Heart left ventricle (tissue), 13 donors: ENCODE measurements around the gene LYPLA2.
A peak's percentile ranks its signal among the peaks of the same experiment; 100 is the strongest.

Source experiments
- POLR2A ChIP-seq, 2 donors: fragments of 450-650 bp; IDR thresholded peaks; one replicate each; pipeline ENCODE4 v1.6.1; 2017; ENCODE audit warnings: antibody characterized with exemption in 2 of 2, mild to moderate bottlenecking in 2 of 2, moderate library complexity in 2 of 2
- TF ChIP-seq, protein P1 (sequence below), 12 donors: fragments of 200-600 bp; sonication (generic) in 4 of 12; IDR thresholded peaks; one replicate each; pipeline versions ENCODE4 v1.5.0 to v1.8.0; 2018 to 2022; ENCODE audit warnings: antibody characterized with exemption in 12 of 12, mild to moderate bottlenecking in 5 of 12
- donor health status: ischemic (EF 13 %, LVEDD 7.1; RV severe dilation, severe dysfunction).
- donor health status: DM: no; HTN: yes; CAD: no.
- donor health status: DM: no; HTN: no; CAD: no.
- donor health status: ischemic (EF 25% LVEDD 6.9; RV normal size, moderate dysfunction).
- donor health status: ischemic (EF 25% LVEDD 5.7; RV mildly dilated, moderate dysfunction).
- donor health status: ischemic (EF 35%, LVEDD 5.7; RV mildly dilated, moderate dysfunction).
- donor health status: nonischemic (EF 11% LVEDD 7.7; RV severe dilation, severe dysfunction).
- donor health status: DM: yes; HTN: yes; CAD: no.
- donor health status: PGD.
- donor health status: ischemic (EF 29% LVEDD 5.4; RV normal size, mild dysfunction).
- donor health status: nonischemic (EF 23%, LVEDD 6.1; RV moderate dilation, normal function).

DNA sequence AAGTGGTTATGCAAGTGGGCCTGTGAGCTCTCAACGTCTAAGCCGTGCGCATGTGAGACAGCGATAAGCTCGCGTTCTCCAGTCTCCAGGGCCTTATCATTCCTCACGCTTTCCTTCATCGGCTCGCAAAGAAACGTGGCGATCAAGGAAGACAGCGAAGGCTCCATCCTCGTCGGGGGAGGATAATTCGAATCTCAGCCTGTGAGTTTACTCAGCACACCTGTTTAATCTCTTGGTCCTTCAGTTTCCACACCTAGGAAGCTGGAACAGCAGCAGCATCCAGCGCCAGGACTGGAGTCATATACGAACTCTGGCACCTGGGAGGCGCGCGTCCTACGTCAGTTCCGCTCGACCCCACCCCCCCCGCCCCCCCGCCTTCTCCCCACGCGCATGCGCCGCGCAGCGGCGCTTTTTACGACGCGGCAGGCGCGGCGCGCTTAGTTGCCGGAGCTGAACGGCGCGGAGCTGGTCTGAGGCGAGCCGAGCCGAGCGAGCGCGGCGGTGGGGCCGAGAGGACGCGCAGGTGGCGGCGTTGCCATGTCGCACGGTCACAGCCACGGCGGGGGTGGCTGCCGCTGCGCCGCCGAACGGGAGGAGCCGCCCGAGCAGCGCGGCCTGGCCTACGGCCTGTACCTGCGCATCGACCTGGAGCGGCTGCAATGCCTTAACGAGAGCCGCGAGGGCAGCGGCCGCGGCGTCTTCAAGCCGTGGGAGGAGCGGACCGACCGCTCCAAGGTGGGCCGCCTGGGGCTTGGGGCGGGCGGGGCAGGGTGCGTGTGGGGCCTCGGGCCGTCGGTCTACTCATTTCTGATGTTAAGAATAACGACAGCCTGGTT lies 12.7 kb upstream of the LYPLA2 start, which contains the start of gene PITHD1:
- TF ChIP-seq POLR2A (IDR thresholded peaks at IDR 0.05) = peak; percentile 83 to 89
- TF ChIP-seq, protein P1, sequence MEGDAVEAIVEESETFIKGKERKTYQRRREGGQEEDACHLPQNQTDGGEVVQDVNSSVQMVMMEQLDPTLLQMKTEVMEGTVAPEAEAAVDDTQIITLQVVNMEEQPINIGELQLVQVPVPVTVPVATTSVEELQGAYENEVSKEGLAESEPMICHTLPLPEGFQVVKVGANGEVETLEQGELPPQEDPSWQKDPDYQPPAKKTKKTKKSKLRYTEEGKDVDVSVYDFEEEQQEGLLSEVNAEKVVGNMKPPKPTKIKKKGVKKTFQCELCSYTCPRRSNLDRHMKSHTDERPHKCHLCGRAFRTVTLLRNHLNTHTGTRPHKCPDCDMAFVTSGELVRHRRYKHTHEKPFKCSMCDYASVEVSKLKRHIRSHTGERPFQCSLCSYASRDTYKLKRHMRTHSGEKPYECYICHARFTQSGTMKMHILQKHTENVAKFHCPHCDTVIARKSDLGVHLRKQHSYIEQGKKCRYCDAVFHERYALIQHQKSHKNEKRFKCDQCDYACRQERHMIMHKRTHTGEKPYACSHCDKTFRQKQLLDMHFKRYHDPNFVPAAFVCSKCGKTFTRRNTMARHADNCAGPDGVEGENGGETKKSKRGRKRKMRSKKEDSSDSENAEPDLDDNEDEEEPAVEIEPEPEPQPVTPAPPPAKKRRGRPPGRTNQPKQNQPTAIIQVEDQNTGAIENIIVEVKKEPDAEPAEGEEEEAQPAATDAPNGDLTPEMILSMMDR (IDR thresholded peaks at IDR 0.05) = no peak
